Suprapubic skin (tissue), 4 donors: ENCODE data around the gene PRDM5. TPM values are rescaled to one million over a fixed set of nuclear protein-coding genes. Genes with fewer than 3 reads are reported as not detected.

Source experiments
- DNase-seq, 2 donors: peaks; one replicate each; pipeline ENCODE4 v3.0.0-alpha.2; 2019; ENCODE audit warnings: low spot score in 2 of 2
- H3K27ac ChIP-seq: fragments of 200-600 bp; sonication (generic); one replicate; pipeline ENCODE4 v1.5.1; 2019
- H3K27me3 ChIP-seq: fragments of 200-600 bp; sonication (generic); one replicate; pipeline ENCODE4 v1.5.1; 2019
- H3K36me3 ChIP-seq: fragments of 200-600 bp; sonication (generic); one replicate; pipeline ENCODE4 v1.5.1; 2019
- H3K4me1 ChIP-seq: fragments of 200-600 bp; sonication (generic); one replicate; pipeline ENCODE4 v1.5.1; 2019
- H3K4me3 ChIP-seq: fragments of 200-600 bp; sonication (generic); one replicate; pipeline ENCODE4 v1.5.1; 2019; ENCODE audit warnings: mild to moderate bottlenecking
- H3K9me3 ChIP-seq: fragments of 200-600 bp; sonication (generic); one replicate; pipeline ENCODE4 v1.5.1; 2019
- EP300 ChIP-seq: sonication (generic); formaldehyde crosslinking; IDR thresholded peaks from one replicate; pipeline ENCODE4 v1.6.1; 2017; ENCODE audit warnings: antibody characterized with exemption
- POLR2A ChIP-seq, 2 donors: fragments of 450-650 bp; IDR thresholded peaks; one replicate each; pipeline ENCODE4 v1.6.1; 2017; ENCODE audit warnings: antibody characterized with exemption in 2 of 2, mild to moderate bottlenecking in 2 of 2, moderate library complexity in 2 of 2
- POLR2AphosphoS5 ChIP-seq, 3 donors: sonication (generic); formaldehyde crosslinking; IDR thresholded peaks; one replicate each; pipeline ENCODE4 v1.6.1; 2017; ENCODE audit warnings: antibody characterized with exemption in 3 of 3
- WGBS: methylation state at CpG from one replicate; pipeline ENCODE4 v1.1.5; 2018; 5-methylcytosine and 5-hydroxymethylcytosine counted together
- total RNA-seq, 4 donors: library from RNA; depleted of rRNA; stranded (reverse); fragments of >200 nt; gene quantifications; one replicate each; pipeline ENCODE4 v1.1.0, GENCODE V29; 2016
- TF ChIP-seq, protein P1 (sequence below), 2 donors: fragments of 200-600 bp in 1 of 2; fragments of 450-650 bp in 1 of 2; sonication (generic) in 1 of 2; IDR thresholded peaks; one replicate each; pipeline ENCODE4 v1.5.1; 2016 to 2019; ENCODE audit warnings: antibody characterized with exemption in 2 of 2, mild to moderate bottlenecking in 1 of 2, moderate library complexity in 1 of 2

The PRDM5 gene
- total RNA-seq, 4 donors from 2014 or later, result 3.0 to 12.0 (median 4.5) TPM

DNA sequence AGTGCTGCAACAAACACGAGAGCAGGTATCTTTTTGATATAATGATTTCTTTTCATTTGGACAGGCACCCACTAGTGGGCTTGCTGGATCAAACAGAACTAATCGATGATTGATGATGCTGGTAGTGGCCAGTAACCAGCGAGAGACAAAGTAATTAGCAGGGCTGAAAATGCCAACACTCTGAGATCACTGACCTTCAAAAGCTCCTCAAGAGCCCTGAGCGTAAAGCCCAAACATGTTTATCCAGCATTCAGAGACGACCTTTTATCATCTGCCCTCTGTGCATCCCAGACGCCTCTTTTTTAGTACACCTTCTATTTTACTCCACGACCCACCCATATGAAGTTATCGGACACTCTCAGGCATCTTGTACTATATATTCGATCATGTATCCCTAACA is 186.2 kb downstream of the PRDM5 start:
- peaks cover 3% of the 10 kb centered on the region for H3K36me3 ChIP-seq
- WGBS, result 93% methylated on average over 9 of the region's 9 CpGs
- no peaks in the 10 kb centered on the region for H3K27me3 ChIP-seq
- H3K9me3 ChIP-seq, result no peaks in the 10 kb centered on the region
- no peak for TF ChIP-seq POLR2AphosphoS5 (IDR thresholded peaks at IDR 0.05)
- no peak for TF ChIP-seq EP300
- TF ChIP-seq POLR2A (IDR thresholded peaks at IDR 0.05), result no peak
- H3K4me3 ChIP-seq, result no peak overlapping the region
- DNase-seq, result no peak
- H3K4me1 ChIP-seq, result no peaks in the 10 kb centered on the region
- no peak overlapping the region for H3K27ac ChIP-seq

GRCh38 chr4:120733968-120734367 is 188.6 kb downstream of the PRDM5 start:
- 75% methylated on average over 4 of the region's 4 CpGs for WGBS
- H3K4me1 ChIP-seq, result no peaks in the 10 kb centered on the region
- peaks cover 3% of the 10 kb centered on the region for H3K36me3 ChIP-seq
- no peak overlapping the region for H3K4me3 ChIP-seq
- DNase-seq, result no peak
- no peaks in the 10 kb centered on the region for H3K27me3 ChIP-seq
- TF ChIP-seq POLR2A (IDR thresholded peaks at IDR 0.05), result no peak
- TF ChIP-seq, protein P1, sequence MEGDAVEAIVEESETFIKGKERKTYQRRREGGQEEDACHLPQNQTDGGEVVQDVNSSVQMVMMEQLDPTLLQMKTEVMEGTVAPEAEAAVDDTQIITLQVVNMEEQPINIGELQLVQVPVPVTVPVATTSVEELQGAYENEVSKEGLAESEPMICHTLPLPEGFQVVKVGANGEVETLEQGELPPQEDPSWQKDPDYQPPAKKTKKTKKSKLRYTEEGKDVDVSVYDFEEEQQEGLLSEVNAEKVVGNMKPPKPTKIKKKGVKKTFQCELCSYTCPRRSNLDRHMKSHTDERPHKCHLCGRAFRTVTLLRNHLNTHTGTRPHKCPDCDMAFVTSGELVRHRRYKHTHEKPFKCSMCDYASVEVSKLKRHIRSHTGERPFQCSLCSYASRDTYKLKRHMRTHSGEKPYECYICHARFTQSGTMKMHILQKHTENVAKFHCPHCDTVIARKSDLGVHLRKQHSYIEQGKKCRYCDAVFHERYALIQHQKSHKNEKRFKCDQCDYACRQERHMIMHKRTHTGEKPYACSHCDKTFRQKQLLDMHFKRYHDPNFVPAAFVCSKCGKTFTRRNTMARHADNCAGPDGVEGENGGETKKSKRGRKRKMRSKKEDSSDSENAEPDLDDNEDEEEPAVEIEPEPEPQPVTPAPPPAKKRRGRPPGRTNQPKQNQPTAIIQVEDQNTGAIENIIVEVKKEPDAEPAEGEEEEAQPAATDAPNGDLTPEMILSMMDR (IDR thresholded peaks at IDR 0.05), result no peak
- TF ChIP-seq POLR2AphosphoS5 (IDR thresholded peaks at IDR 0.05), result no peak
- TF ChIP-seq EP300, result no peak
- no peak overlapping the region for H3K27ac ChIP-seq
- no peaks in the 10 kb centered on the region for H3K9me3 ChIP-seq

DNA sequence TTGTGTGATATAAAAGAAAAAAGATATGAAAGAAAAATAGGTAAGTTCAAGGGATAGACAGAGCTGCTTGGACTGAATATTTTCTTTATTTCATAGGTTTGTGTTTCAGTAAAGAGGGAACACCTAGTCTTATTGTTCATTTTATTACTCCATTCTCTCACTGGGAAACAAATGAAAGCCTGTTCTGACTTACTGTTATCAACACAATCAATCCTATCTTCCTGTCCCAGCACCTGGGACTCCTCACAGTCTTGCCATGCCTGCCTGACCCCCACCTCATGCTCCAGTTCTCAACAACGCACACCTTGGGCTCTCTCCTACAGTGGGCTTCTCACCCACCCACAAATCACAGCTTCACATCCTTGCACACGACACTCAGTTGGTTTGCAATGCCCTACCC is 189.5 kb downstream of the PRDM5 start:
- Histone ChIP-seq H3K4me1 (no peaks in the 10 kb centered on the region), H3K9me3 (no peaks in the 10 kb centered on the region), H3K36me3 (peaks cover 3% of the 10 kb centered on the region), H3K27me3 (no peaks in the 10 kb centered on the region), H3K27ac (no peak overlapping the region), H3K4me3 (no peak overlapping the region)
- WGBS, result 92% methylated on average over 2 of the region's 2 CpGs
- no peak for DNase-seq
- TF ChIP-seq, protein P1 (IDR thresholded peaks at IDR 0.05), result no peak
- TF ChIP-seq POLR2A (IDR thresholded peaks at IDR 0.05), result no peak
- TF ChIP-seq POLR2AphosphoS5 (IDR thresholded peaks at IDR 0.05), result no peak
- no peak for TF ChIP-seq EP300

DNA sequence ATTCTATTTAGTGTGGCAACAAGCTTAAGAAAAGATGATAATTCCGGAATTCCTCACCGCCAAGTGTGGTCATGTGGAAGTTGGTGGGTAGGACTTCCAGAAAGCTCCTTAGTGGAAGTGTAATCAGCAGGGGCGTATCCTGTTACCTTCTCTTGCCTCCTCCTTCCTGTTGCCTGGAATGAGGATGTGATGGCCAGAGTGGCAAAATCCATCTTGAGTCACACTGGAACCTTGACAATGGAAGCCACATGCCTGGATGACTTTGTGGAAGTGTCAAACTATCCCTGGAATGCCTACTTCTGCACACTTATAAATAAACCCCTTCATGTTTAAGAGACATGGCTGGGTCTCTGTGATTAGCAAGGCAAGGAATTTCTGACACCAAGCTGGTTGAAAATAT is 191.0 kb downstream of the PRDM5 start:
- Histone ChIP-seq H3K27me3 (no peaks in the 10 kb centered on the region), H3K9me3 (no peaks in the 10 kb centered on the region), H3K4me3 (no peak overlapping the region), H3K4me1 (no peaks in the 10 kb centered on the region), H3K36me3 (no peaks in the 10 kb centered on the region), H3K27ac (no peak overlapping the region)
- DNase-seq, result no peak
- TF ChIP-seq, protein P1 (IDR thresholded peaks at IDR 0.05), result no peak
- no peak for TF ChIP-seq POLR2A (IDR thresholded peaks at IDR 0.05)
- TF ChIP-seq EP300, result no peak
- no peak for TF ChIP-seq POLR2AphosphoS5 (IDR thresholded peaks at IDR 0.05)
- WGBS, result 72% methylated on average over 3 of the region's 3 CpGs

DNA sequence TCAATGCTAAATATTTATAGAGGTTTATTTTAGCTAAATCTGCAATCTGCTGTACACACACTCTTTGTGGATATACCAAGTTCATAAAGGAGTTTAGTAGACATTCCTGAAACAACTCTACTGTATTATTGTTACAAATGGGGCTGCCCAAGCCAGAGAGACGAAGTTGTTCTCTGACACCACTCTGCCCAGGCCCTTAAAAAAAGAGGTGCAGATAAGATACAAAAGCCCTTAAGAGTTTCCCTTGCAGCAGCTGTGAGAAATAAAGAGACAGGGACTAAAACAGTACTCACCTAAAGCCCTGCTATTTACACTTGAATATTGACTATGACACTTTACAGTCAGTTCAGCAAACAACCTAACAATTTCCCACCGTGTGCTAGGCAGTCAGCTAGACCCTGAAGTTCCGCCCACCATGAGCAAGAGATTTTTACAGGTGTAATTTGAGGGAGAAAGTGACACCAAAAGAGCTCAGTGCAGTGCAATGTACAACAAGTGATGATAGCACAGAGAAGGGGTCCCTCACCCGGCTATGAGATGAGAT is 191.7 kb downstream of the PRDM5 start:
- no peaks in the 10 kb centered on the region for H3K4me1 ChIP-seq

More for the DNA sequence above, 191.7 kb downstream of the PRDM5 start:
- Histone ChIP-seq H3K27me3 (no peaks in the 10 kb centered on the region), H3K4me3 (no peak overlapping the region), H3K36me3 (no peaks in the 10 kb centered on the region), H3K9me3 (no peaks in the 10 kb centered on the region), H3K27ac (no peak overlapping the region)
- WGBS, result 76% methylated on average over 4 of the region's 4 CpGs
- DNase-seq, result no peak
- TF ChIP-seq EP300 (no peak), POLR2AphosphoS5 (IDR thresholded peaks at IDR 0.05) (no peak), POLR2A (IDR thresholded peaks at IDR 0.05) (no peak)
- TF ChIP-seq, protein P1 (IDR thresholded peaks at IDR 0.05), result no peak
